22Rv1 (cell line): Measurements from ENCODE around the gene GMDS.

Source experiments
- CTCF ChIP-seq: fragments of 450-650 bp; IDR thresholded peaks from 2 replicates; pipeline ENCODE4 v1.5.1; 2017; ENCODE audit warnings: mild to moderate bottlenecking
- ZFX ChIP-seq: fragments of 450-650 bp; IDR thresholded peaks from 2 replicates; pipeline ENCODE4 v1.6.1; 2017; ENCODE audit warnings: antibody characterized with exemption, borderline replicate concordance

GRCh38 chr6:1770968-1771723, 474.3 kb downstream of the GMDS start:
- TF ChIP-seq CTCF (no peak), ZFX (no peak)
